Measurements from ENCODE around the gene HOXB7. TPM values are rescaled to one million over a fixed set of nuclear protein-coding genes. Genes with fewer than 3 reads are reported as not detected.

HOXB7 gene
- polyA plus RNA-seq, 3 donors, result 1.6 to 18.1 (median 14.6) TPM

GRCh38 chr17:48613862-48614694, 3.3 kb upstream of the HOXB7 start:
- no peak overlapping the region for H3K27ac ChIP-seq (ENCODE audit: low read depth, low read length)
- 6 to 14% (median 6%) methylated on average over 54 to 55 of the region's 55 CpGs for WGBS, 3 donors

- H3K27ac ChIP-seq (ENCODE audit: low read depth, low read length), result no peak overlapping the region
- WGBS, 3 donors, result 1 to 2% (median 2%) methylated on average over 49 to 67 of the region's 67 CpGs
Measured at GRCh38 chr17:48612854-48613691, 2.3 kb upstream of the HOXB7 start.

- WGBS, 3 donors, result 2 to 6% (median 5%) methylated on average over 15 of the region's 15 CpGs
- no peak overlapping the region for H3K27ac ChIP-seq (ENCODE audit: low read depth, low read length)
Measured at GRCh38 chr17:48612456-48612853, 1.6 kb upstream of the HOXB7 start.

GRCh38 chr17:48611681-48612455, 1.1 kb upstream of the HOXB7 start:
- 6 to 11% (median 6%) methylated on average over 34 to 36 of the region's 36 CpGs for WGBS, 3 donors
- no peak overlapping the region for H3K27ac ChIP-seq (ENCODE audit: low read depth, low read length)

GRCh38 chr17:48611213-48611612, 396 bp upstream of the HOXB7 start:
- 1 to 9% (median 2%) methylated on average over 22 of the region's 22 CpGs for WGBS, 3 donors
- no peak overlapping the region for H3K27ac ChIP-seq (ENCODE audit: low read depth, low read length)

GRCh38 chr17:48609759-48610281, 997 bp downstream of the HOXB7 start:
- 3 to 11% (median 8%) methylated on average over 14 to 15 of the region's 15 CpGs for WGBS, 3 donors
- no peak overlapping the region for H3K27ac ChIP-seq (ENCODE audit: low read depth, low read length)

GRCh38 chr17:48609033-48609432, 1.8 kb downstream of the HOXB7 start:
- no peak overlapping the region for H3K27ac ChIP-seq (ENCODE audit: low read depth, low read length)

- WGBS, 3 donors, result 72 to 94% (median 91%) methylated on average over 1 of the region's 1 CpG
- no peak overlapping the region for H3K27ac ChIP-seq (ENCODE audit: low read depth, low read length)
Measured at GRCh38 chr17:48608494-48608834, 2.4 kb downstream of the HOXB7 start.

GRCh38 chr17:48606892-48607614, 3.8 kb downstream of the HOXB7 start:
- 54 to 89% (median 84%) methylated on average over 9 of the region's 9 CpGs for WGBS, 3 donors

GRCh38 chr17:48605991-48606891, 4.6 kb downstream of the HOXB7 start:
- WGBS, 3 donors, result 32 to 73% (median 73%) methylated on average over 41 of the region's 41 CpGs
- no peak overlapping the region for H3K27ac ChIP-seq (ENCODE audit: low read depth, low read length)

More at GRCh38 chr17:48606892-48607614, 3.8 kb downstream of the HOXB7 start:
- H3K27ac ChIP-seq (ENCODE audit: low read depth, low read length), result no peak overlapping the region

GRCh38 chr17:48605409-48605919, 5.4 kb downstream of the HOXB7 start:
- 27 to 65% (median 55%) methylated on average over 10 of the region's 10 CpGs for WGBS, 3 donors
- H3K27ac ChIP-seq (ENCODE audit: low read depth, low read length), result no peak overlapping the region

- H3K27ac ChIP-seq (ENCODE audit: low read depth, low read length), result no peak within 1 kb of the TSS
- WGBS, 3 donors, result 11 to 29% (median 15%) methylated on average over 16 of the region's 16 CpGs
Measured at GRCh38 chr17:48604770-48605329, 6.0 kb downstream of the HOXB7 start, which contains the start of gene HOXB6. HOXB6 (minus strand) TSS chr17:48604986; CDS start chr17:48598150, 6,836 bp downstream.

GRCh38 chr17:48603959-48604769, 6.7 kb downstream of the HOXB7 start:
- H3K27ac ChIP-seq (ENCODE audit: low read depth, low read length), result no peak overlapping the region
- 6 to 20% (median 19%) methylated on average over 21 of the region's 21 CpGs for WGBS, 3 donors

GRCh38 chr17:48601539-48602425, 9.0 kb downstream of the HOXB7 start:
- H3K27ac ChIP-seq (ENCODE audit: low read depth, low read length), result no peak overlapping the region
- WGBS, 3 donors, result 11 to 41% (median 41%) methylated on average over 35 of the region's 35 CpGs

GRCh38 chr17:48601207-48601538, 9.6 kb downstream of the HOXB7 start:
- H3K27ac ChIP-seq (ENCODE audit: low read depth, low read length), result no peak overlapping the region
- WGBS, 3 donors, result 27 to 83% (median 82%) methylated on average over 4 of the region's 4 CpGs

All from adipose tissue (tissue), 3 donors.